ENCODE data around the gene PTK6.
"Not testable (repeated sequence)": the region's sequence is repeated elsewhere in the genome, so short reads cannot be mapped to it uniquely, and the experiment has no call there.

The PTK6 gene

DNA sequence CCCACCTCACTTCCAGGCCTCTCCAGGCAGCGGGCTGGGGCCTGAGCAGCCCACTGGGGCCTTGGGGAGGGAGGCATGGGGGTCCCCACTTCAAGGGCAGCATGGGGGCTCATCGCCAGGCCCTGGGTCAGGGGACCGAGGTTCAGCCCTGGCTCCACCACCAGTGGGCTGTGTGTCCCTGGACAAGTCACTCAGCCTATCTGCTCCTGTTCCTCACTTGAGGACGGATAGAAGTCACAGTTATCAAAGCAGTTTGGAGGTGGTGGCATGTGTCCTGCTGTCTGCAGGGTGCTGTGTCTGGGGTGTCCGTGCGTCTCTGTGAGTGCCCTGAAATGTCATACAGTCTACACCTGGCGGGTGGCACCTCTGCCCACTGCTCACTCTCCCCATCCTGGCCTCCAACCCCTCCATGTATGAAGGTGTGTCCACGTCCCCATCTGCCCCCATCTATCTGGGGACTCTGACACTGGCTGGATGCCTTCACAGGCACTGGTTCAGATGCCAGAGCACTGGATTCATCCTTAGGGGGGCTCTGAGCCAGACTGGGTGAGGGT lies 41.9 kb downstream of the PTK6 start:
- no peak for DNase-seq (ENCODE audit: low read depth, low spot score)

GRCh38 chr20:63494420-63495166 lies 42.6 kb downstream of the PTK6 start:
- DNase-seq (ENCODE audit: low read depth, low spot score), result no peak

DNA sequence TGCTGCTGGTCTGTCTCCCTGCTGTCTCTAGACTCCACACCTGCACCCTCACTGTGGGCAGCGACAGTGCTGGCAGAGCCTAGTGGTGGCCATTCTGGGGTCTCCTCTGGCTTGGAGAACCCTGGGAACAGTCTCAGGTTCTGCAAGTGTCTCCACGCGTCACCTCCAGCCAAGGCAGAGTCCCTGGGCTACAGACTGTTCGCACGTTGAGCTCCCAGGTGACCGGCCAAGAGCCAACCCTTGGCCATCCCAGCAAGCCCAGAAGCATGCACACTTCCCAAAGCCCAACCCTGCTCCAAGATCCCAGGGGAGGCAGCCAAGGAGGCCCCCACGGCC lies 43.1 kb downstream of the PTK6 start:
- no peak for DNase-seq (ENCODE audit: low read depth, low spot score)

DNA sequence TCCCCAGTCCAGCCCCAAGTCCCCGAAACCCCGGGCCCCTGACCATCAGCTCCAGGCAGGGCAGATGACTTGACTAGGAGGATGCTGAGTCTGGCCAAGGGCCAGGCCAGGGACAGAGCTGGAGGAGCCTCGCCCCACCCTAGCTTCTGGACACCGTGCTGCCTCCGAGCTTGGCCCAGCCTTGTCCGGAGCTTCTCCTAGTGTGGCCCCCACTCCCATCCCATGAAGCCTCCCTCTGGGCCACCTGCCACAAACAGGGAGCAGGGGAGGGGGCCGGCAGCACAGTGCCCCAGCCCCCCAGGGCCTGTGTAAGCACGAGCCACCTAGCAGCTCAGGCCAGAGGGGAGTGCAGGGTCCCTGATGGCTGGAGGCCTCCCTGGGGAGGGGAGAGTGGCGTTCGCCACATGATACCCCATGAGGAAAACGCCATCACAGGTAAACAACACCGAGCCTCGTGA lies 43.6 kb downstream of the PTK6 start:
- no peak for DNase-seq (ENCODE audit: low read depth, low spot score)

DNA sequence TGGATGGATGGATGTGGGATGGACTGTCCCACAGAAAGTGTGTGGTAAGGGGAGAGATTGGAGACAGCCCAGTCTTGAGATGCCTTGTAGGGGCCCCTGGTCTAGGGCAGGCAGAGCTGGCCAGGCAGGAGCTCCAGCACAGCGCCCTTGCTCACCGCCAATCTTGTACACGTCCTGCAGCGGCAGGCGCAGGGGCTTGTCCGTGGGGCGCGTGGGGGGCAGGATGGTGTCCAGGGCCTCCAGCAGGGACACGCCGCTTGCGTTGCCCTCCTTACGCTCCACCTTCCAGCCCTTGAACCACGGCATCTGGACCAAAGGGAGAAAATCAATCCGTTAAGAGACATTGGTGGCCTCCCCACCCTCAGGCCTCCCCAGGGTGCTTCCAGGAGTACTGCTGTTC lies 44.2 kb downstream of the PTK6 start:
- no peak for DNase-seq (ENCODE audit: low read depth, low spot score)

DNA sequence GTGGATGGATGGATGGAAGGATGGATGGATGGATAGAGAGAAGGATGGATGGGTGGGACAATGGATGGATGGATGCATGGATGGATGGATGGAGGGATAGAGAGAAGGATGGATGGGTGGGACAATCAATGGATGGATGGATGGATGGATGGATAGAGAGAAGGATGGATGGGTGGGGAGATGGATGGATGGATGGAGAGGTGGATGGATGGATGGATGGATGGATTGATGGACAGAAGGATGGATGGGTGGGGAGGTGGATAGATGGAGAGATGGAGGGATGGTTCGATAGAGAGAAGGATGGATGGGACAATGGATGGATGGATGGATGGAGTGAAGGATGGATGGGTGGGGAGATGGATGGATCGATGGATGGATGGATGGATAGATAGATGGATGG lies 44.7 kb downstream of the PTK6 start:
- no peak for DNase-seq (ENCODE audit: low read depth, low spot score)

DNA sequence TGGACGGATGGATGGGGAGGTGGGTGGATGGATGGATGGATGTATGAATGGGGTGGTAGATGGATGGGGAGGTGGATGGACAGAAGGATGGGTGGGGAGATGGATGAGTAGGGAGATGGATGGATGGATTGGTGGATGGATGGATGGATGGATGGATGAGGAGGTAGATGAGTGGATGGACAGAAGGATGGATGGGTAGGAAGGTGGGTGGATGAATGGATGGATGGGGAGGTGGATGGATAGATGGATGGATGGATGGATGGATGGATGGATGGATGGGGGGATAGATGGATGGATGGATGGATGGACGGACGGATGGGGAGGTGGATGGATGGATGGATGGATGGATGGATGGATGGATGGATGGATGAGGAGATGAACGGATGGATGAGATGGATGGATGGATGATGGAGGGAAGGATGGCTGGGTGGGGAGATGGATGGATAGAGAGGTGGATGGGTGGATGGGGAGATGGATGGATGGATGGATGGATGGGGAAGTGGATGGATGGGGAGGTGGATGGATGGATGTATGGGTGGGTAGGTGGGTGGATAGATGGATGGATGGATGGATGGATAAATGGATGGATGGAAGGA lies 45.4 kb downstream of the PTK6 start:
- DNase-seq (ENCODE audit: low read depth, low spot score), result no peak

GRCh38 chr20:63491078-63491477 lies 46.1 kb downstream of the PTK6 start:
- no peak for DNase-seq (ENCODE audit: low read depth, low spot score)

GRCh38 chr20:63490416-63490815 lies 46.8 kb downstream of the PTK6 start:
- no peak for DNase-seq (ENCODE audit: low read depth, low spot score)

DNA sequence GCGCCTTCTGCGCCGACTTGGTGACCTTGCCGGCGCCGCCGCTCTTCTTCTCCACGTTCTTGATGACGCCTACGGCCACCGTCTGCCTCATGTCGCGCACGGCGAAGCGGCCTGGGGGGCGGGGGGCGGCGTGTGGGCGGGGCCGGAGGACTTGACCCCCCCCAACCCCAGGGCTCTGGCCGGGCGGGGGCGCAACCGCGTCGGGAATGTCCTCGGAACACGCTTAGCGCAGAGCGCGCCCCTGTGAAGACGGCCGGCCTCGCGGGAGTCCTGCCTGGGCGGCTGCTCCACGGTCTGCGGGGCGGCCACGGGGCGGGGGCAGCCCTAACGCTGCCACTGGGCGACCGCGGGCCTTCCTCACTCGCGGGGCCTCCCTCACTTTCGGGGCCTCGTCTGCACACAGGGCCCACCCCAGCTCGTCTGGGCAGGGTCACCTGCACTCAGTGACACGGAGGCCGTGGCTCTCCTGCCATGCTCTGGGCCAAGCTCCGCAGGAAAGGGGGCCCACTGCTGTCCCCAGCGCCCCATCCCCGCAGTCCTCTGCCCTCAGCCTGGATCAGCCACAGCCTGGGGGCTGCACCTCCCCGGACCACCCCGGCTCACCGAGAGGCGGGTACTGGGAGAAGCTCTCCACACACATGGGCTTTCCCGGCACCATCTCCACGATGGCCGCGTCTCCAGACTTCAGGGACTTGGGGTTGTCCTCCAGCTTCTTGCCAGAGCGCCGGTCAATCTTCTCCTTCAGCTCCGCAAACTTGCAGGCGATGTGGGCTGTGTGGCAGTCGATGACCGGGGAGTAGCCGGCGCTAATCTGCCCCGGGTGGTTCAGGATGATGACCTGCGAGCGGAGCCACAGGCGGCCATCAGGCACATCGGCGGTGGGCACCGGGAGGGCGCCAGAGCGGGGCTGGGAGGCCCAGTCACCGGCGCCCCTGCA lies 48.6 kb downstream of the PTK6 start:
- DNase-seq (ENCODE audit: low read depth, low spot score), result no peak

- no peak for DNase-seq (ENCODE audit: low read depth, low spot score)
Measured at GRCh38 chr20:63487781-63488241, 49.4 kb downstream of the PTK6 start.

- no peak for DNase-seq (ENCODE audit: low read depth, low spot score)
Measured at GRCh38 chr20:63487116-63487764, 49.9 kb downstream of the PTK6 start.

DNA sequence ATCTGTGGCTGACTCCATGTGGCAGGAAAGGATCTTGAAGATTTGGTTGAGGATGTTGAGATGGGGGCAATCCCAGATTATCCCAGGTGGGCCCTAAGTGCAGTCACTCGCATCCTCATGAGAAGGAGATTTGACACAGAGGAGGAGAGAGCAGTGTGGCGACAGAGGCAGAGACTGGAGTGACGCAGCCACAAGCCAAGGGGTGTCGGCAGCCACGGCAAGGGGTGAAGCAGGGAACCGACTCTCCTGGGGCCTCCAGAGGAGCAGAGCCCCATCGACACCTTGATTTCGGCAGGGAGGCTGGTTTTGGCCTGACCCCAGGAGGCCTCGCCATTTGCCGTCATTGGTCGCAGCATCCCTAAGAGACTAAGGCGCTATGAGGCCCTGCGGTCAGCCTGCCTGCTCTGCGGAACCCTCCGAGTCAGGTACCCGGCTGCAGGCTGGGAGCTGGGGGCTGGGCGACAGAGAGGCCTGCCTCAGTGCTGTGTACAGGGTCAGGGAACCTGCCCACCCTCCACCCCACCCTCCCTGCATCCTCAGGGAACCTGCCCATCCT lies 50.8 kb downstream of the PTK6 start:
- no peak for DNase-seq (ENCODE audit: low read depth, low spot score)

- DNase-seq (ENCODE audit: low read depth, low spot score), result no peak
Measured at GRCh38 chr20:63484651-63485403, 52.3 kb downstream of the PTK6 start.

- DNase-seq (ENCODE audit: low read depth, low spot score), result no peak
Measured at GRCh38 chr20:63484236-63484635, 52.9 kb downstream of the PTK6 start.

DNA sequence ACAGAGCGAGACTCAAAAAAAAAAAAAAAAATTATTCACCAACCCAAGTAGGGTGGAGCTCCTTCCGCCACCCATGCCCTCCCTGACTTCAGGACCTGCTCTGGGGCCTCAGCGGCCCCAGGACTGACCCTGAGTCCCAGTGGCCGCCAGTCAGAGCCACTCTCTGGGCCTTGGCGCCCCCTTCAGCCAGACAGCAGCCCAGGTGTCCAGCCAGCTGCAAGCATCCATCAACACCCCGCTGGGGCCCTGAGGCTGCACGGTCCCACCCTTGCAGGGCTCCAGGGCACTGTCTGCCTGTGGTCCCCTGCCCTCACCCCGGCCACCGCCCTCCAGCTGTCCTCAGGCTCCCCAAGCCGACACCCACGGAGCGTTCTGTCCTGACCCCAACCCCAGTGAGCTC lies 53.3 kb downstream of the PTK6 start:
- DNase-seq (ENCODE audit: low read depth, low spot score), result no peak

DNA sequence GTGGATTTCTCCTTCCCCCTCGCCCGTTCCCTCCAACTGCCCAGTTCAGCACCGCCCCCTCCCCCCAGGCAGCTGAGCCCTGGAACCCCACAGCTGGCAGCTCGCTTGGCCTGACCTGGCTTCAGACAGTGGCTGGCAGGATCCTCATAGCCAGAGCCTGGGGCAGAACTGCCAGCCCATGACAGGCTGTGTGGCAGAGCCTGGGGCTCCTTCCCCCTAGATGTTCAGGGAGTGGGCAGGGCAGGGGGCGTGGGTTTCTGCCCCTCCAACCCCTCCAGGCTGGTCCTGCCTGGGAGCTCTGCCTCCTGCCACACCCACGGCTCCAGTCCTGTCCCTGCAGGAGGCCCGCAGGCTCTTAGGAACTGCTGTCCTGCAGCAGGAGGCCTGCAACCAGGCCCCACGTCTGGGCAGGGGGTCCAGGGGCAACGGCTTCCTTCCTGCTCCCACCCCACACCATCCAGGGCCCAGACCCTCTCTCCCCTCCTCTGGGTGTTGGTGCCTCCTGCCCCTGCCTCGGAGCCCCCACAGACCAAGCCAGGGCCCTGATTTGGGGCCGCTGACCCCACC lies 55.1 kb downstream of the PTK6 start:
- DNase-seq (ENCODE audit: low read depth, low spot score), result no peak

DNA sequence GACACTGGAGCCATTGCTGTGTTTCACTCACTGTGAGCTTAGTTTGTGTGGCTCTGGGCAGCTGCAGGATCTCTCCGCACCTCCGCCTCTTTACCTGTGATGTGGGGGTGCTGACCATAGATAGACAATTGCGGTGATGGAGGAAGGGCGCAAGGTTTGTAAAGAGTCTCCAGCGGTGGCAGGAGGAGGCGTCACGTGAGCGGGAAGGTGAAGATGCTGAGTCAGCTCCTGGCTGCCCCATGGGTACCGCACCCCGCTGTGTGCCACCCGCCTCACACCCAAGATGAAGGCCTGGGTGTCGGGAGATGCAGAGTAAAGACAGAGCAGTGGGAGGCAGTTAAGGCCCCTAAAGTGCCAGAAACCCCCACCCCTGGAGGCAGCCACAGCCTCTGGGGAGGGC lies 55.7 kb downstream of the PTK6 start:
- DNase-seq (ENCODE audit: low read depth, low spot score), result no peak

GRCh38 chr20:63479695-63480419 lies 57.3 kb downstream of the PTK6 start:
- not testable (repeated sequence) for DNase-seq (ENCODE audit: low read depth, low spot score)
